GM23338 (cell line): ENCODE results near the gene RNF43. TPM values are rescaled to one million over a fixed set of nuclear protein-coding genes. Genes with fewer than 3 reads are reported as not detected.

Experiments used
- ATAC-seq: fragments of 200-7000 bp; cut with Tn5 transposase; 3 replicates; pipeline ENCODE4 v1.9.1; 2020
- DNase-seq: peaks from one replicate; pipeline ENCODE4 v3.0.0-alpha.2; 2015; ENCODE audit warnings: low spot score
- H2AFZ ChIP-seq: fragments of 200-600 bp; sonication (generic); 2 replicates; pipeline ENCODE4 v1.8.0; 2016; ENCODE audit warnings: antibody characterized with exemption, mild to moderate bottlenecking, moderate library complexity
- H3F3A ChIP-seq: fragments of 200-600 bp; sonication (generic); replicated peaks from 2 replicates; pipeline ENCODE4 v1.8.0; 2017; ENCODE audit warnings: antibody characterized with exemption, mixed run types, low read depth
- H3K27ac ChIP-seq: fragments of 200-600 bp; sonication (generic); 2 replicates; pipeline ENCODE4 v1.6.1; 2016; ENCODE audit warnings: low read depth
- H3K27me3 ChIP-seq: fragments of 200-600 bp; sonication (generic); 2 replicates; pipeline ENCODE4 v1.8.0; 2016; ENCODE audit warnings: mild to moderate bottlenecking, mixed run types, moderate library complexity; ENCODE audit not compliant: insufficient read depth
- H3K36me3 ChIP-seq: fragments of 200-600 bp; sonication (generic); 2 replicates; pipeline ENCODE4 v1.8.0; 2016; ENCODE audit warnings: mild to moderate bottlenecking; ENCODE audit not compliant: insufficient read depth
- H3K4me1 ChIP-seq: fragments of 200-600 bp; sonication (generic); 2 replicates; pipeline ENCODE4 v1.8.0; 2016; ENCODE audit warnings: mild to moderate bottlenecking, moderate library complexity; ENCODE audit not compliant: insufficient read depth
- H3K4me2 ChIP-seq: fragments of 200-600 bp; sonication (generic); 2 replicates; pipeline ENCODE4 v1.7.1; 2017; ENCODE audit warnings: mixed run types
- H3K4me3 ChIP-seq: fragments of 200-600 bp; sonication (generic); 2 replicates; pipeline ENCODE4 v1.6.1; 2016; ENCODE audit warnings: mixed run types
- H3K79me2 ChIP-seq: fragments of 200-600 bp; sonication (generic); replicated peaks from 2 replicates; pipeline ENCODE4 v1.8.0; 2017; ENCODE audit warnings: mild to moderate bottlenecking; ENCODE audit not compliant: insufficient read depth
- H3K9me2 ChIP-seq: fragments of 200-600 bp; sonication (generic); 2 replicates; pipeline ENCODE4 v1.8.0; 2017; ENCODE audit not compliant: insufficient read depth
- H4K20me1 ChIP-seq: fragments of 200-600 bp; sonication (generic); replicated peaks from 2 replicates; pipeline ENCODE4 v1.8.0; 2017; ENCODE audit warnings: mild to moderate bottlenecking; ENCODE audit not compliant: insufficient read depth
- H3K27ac Mint-ChIP-seq: 2 replicates; pipeline ENCODE4 v1.8.0; 2020; ENCODE audit warnings: inconsistent platforms, mild to moderate bottlenecking, moderate library complexity, mixed read lengths
- H3K27me3 Mint-ChIP-seq: 3 replicates; pipeline ENCODE4 v1.8.0; 2022; ENCODE audit warnings: low read depth, mild to moderate bottlenecking, moderate library complexity, mixed read lengths, inconsistent platforms; ENCODE audit not compliant: insufficient read depth, poor library complexity
- H3K36me3 Mint-ChIP-seq: 3 replicates; pipeline ENCODE4 v1.8.0; 2021; ENCODE audit warnings: low read depth, mild to moderate bottlenecking, inconsistent platforms, moderate library complexity, mixed read lengths
- H3K4me1 Mint-ChIP-seq: 3 replicates; pipeline ENCODE4 v1.8.0; 2020; ENCODE audit warnings: mild to moderate bottlenecking, inconsistent platforms, mixed read lengths
- H3K4me3 Mint-ChIP-seq: 3 replicates; pipeline ENCODE4 v1.8.0; 2021; ENCODE audit warnings: moderate library complexity, mild to moderate bottlenecking, inconsistent platforms, mixed read lengths
- H3K9me3 Mint-ChIP-seq: 3 replicates; pipeline ENCODE4 v1.8.0; 2020; ENCODE audit warnings: moderate library complexity, mild to moderate bottlenecking, inconsistent platforms, mixed read lengths
- EZH2 ChIP-seq: fragments of 200-600 bp; sonication (generic); IDR thresholded peaks from one replicate; pipeline ENCODE4 v1.8.0; 2017; ENCODE audit warnings: antibody characterized with exemption, mild to moderate bottlenecking, low read depth; ENCODE audit not compliant: unreplicated experiment
- ZNF114 ChIP-seq: fragments of 250-450 bp; sonication (Bioruptor Pico); IDR thresholded peaks from 2 replicates; pipeline ENCODE4 v1.5.0; 2020; ENCODE audit warnings: mild to moderate bottlenecking, moderate library complexity
- ZNF331 ChIP-seq: fragments of 250-450 bp; sonication (Bioruptor Pico); IDR thresholded peaks from 2 replicates; pipeline ENCODE4 v1.5.0; 2020; ENCODE audit warnings: low read depth, mild to moderate bottlenecking, moderate library complexity
- polyA plus RNA-seq: library from polyadenylated mRNA; unstranded; fragments of >200 nt; fragmentation: Nextera tagmentation; extraction: Ambion mirVana; gene quantifications from 2 replicates; pipeline ENCODE4 v1.2.1, GENCODE V29; 2016
- total RNA-seq: library from RNA; depleted of rRNA; stranded (reverse); fragments of >200 nt; shearing (Covaris generic); gene quantifications from 2 replicates; pipeline ENCODE4 v1.2.3, GENCODE V29; 2014
- TF ChIP-seq, protein P1 (sequence below), 2 experiments: fragments of 200-600 bp in 1 of 2; sonication (generic) in 1 of 2; conservative IDR thresholded peaks; 2 replicates each; pipeline versions ENCODE4 v1.5.1 to v1.6.1; 2016 to 2017; ENCODE audit warnings: antibody characterized with exemption in 2 of 2, low read depth in 2 of 2, mild to moderate bottlenecking in 2 of 2, moderate library complexity in 1 of 2
- TF ChIP-seq, protein P2 (sequence below): IDR thresholded peaks from one replicate; pipeline ENCODE4 v1.6.1; 2018; ENCODE audit warnings: antibody characterized with exemption; ENCODE audit not compliant: unreplicated experiment

The RNF43 gene
- total and polyA plus RNA-seq, 2 experiments from 2014 or later = 0.58 to 2.2 TPM

DNA sequence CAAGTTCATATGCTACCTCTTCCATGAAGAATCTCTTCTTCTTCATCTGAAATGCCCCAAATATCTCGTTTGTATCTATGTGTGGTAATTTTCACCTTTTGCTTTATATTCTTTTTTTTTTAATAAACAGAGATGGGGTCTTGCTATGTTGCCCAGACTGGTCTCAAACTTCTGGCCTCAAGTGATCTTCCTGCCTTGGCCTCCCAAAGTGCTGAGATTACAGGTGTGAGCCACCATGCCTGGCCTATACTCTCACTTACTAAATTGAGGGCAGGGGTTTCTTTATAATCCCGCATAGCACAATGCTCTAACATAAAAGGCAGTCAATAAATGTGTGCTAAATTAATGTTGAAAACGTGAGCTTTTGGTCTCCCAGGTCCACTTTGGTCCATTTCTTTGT is 30.6 kb downstream of the RNF43 start (continued):
- TF ChIP-seq, protein P1, sequence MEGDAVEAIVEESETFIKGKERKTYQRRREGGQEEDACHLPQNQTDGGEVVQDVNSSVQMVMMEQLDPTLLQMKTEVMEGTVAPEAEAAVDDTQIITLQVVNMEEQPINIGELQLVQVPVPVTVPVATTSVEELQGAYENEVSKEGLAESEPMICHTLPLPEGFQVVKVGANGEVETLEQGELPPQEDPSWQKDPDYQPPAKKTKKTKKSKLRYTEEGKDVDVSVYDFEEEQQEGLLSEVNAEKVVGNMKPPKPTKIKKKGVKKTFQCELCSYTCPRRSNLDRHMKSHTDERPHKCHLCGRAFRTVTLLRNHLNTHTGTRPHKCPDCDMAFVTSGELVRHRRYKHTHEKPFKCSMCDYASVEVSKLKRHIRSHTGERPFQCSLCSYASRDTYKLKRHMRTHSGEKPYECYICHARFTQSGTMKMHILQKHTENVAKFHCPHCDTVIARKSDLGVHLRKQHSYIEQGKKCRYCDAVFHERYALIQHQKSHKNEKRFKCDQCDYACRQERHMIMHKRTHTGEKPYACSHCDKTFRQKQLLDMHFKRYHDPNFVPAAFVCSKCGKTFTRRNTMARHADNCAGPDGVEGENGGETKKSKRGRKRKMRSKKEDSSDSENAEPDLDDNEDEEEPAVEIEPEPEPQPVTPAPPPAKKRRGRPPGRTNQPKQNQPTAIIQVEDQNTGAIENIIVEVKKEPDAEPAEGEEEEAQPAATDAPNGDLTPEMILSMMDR (conservative IDR thresholded peaks at IDR 0.05; ENCODE audit: low read depth in 2 of 2) = no peak
- TF ChIP-seq, protein P2, sequence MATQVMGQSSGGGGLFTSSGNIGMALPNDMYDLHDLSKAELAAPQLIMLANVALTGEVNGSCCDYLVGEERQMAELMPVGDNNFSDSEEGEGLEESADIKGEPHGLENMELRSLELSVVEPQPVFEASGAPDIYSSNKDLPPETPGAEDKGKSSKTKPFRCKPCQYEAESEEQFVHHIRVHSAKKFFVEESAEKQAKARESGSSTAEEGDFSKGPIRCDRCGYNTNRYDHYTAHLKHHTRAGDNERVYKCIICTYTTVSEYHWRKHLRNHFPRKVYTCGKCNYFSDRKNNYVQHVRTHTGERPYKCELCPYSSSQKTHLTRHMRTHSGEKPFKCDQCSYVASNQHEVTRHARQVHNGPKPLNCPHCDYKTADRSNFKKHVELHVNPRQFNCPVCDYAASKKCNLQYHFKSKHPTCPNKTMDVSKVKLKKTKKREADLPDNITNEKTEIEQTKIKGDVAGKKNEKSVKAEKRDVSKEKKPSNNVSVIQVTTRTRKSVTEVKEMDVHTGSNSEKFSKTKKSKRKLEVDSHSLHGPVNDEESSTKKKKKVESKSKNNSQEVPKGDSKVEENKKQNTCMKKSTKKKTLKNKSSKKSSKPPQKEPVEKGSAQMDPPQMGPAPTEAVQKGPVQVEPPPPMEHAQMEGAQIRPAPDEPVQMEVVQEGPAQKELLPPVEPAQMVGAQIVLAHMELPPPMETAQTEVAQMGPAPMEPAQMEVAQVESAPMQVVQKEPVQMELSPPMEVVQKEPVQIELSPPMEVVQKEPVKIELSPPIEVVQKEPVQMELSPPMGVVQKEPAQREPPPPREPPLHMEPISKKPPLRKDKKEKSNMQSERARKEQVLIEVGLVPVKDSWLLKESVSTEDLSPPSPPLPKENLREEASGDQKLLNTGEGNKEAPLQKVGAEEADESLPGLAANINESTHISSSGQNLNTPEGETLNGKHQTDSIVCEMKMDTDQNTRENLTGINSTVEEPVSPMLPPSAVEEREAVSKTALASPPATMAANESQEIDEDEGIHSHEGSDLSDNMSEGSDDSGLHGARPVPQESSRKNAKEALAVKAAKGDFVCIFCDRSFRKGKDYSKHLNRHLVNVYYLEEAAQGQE = no peak

DNA sequence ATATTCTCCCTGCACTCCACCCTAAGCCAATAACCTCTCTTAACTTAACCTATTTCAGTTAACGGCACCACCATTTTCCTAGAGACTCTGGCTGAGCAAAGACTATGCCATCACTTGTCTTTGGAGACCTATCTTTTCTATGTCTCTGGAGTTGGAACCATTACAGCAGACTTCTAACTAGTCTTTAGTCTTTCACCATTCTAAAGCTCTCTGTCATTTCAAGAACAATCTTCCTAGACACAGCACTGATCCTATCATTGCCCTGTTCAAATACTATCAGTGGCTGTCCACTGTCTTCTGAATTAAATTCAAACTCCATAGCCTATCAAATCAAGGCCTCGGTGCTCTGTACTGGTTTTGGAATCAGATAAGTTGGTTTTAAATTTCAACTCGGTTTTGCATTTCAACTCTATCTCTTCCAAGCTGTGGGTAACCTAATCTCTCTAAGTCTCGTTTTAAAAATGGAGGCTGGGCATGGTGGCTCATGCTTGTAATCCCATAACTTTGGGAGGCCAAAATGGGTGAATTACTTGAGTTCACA is 31.9 kb downstream of the RNF43 start:
- H2AFZ ChIP-seq = no peak overlapping the region

DNA sequence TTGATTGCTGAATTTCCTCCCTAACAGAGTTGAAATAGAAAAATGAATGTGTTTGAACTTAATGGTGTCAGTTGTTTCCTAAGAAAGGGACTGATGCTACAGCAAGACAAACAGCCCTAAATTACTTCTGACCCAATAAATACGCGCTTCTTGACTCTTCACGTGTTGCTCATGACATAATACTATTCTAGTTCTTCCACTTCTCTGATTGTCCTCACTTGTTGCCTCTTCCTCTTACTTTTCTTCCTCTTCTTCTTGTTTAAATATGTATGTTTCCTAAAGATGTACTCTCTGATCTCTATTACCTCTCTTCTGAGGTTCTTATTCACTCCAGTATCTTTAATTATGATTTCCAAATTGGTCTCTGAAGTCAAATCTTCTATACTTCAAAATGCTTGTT is 32.4 kb downstream of the RNF43 start:
- Histone ChIP-seq H3K27ac (no peak overlapping the region), H3K4me1 (peaks cover 17% of the 10 kb centered on the region), H3K27me3 (no peaks in the 10 kb centered on the region), H3K9me2 (no peaks in the 10 kb centered on the region; the same call in 1 of the 2 replicates), H3K4me3 (no peak overlapping the region), H2AFZ (no peak overlapping the region), H3K4me2 (no peak overlapping the region), H3K36me3 (no peaks in the 10 kb centered on the region), H3K79me2 (no peaks in the 10 kb centered on the region), H3F3A (no peaks in the 10 kb centered on the region), H4K20me1 (no peaks in the 10 kb centered on the region)
- Mint-ChIP-seq H3K9me3 (no peaks in the 10 kb centered on the region), H3K4me3 (no peak overlapping the region), H3K27ac (no peak overlapping the region), H3K4me1 (peaks cover 24% of the 10 kb centered on the region), H3K27me3 (peaks cover 2% of the 10 kb centered on the region), H3K36me3 (no peaks in the 10 kb centered on the region)
- no peak for DNase-seq
- ATAC-seq = no peak
- TF ChIP-seq ZNF331 (CRISPR knock-in tag) (no peak), EZH2 (no peak), ZNF114 (no peak)
- TF ChIP-seq, protein P2 = no peak
- TF ChIP-seq, protein P1 (conservative IDR thresholded peaks at IDR 0.05; ENCODE audit: low read depth in 2 of 2) = no peak

More for the DNA sequence above, 31.9 kb downstream of the RNF43 start:
- H3K4me1 Mint-ChIP-seq = peaks cover 26% of the 10 kb centered on the region
- DNase-seq = no peak
- H3K4me3 Mint-ChIP-seq = no peak overlapping the region
- Histone ChIP-seq H3K4me1 (peaks cover 19% of the 10 kb centered on the region), H4K20me1 (no peaks in the 10 kb centered on the region), H3K9me2 (no peaks in the 10 kb centered on the region; the same call in 1 of the 2 replicates), H3F3A (no peaks in the 10 kb centered on the region), H3K4me3 (no peak overlapping the region), H3K36me3 (no peaks in the 10 kb centered on the region), H3K27me3 (no peaks in the 10 kb centered on the region), H3K4me2 (no peak overlapping the region), H3K79me2 (no peaks in the 10 kb centered on the region), H3K27ac (no peak overlapping the region)
- no peaks in the 10 kb centered on the region for H3K36me3 Mint-ChIP-seq
- ATAC-seq = no peak
- peaks cover 2% of the 10 kb centered on the region for H3K27me3 Mint-ChIP-seq
- no peak overlapping the region for H3K27ac Mint-ChIP-seq
- H3K9me3 Mint-ChIP-seq = no peaks in the 10 kb centered on the region
- TF ChIP-seq, protein P1 (conservative IDR thresholded peaks at IDR 0.05; ENCODE audit: low read depth in 2 of 2) = no peak
